Hippocampal formation (tissue), 2 donors: ENCODE results near the gene RMND1.
"Not testable (repeated sequence)": the region's sequence is repeated elsewhere in the genome, so short reads cannot be mapped to it uniquely, and the experiment has no call there.

Experiments
- DNase-seq, 2 donors: peaks; one replicate each; lab custom pipeline; 2025; lab: John Stamatoyannopoulos, UW

The RMND1 gene

GRCh38 chr6:151451950-151452749, at the start of gene RMND1:
TSS of gene RMND1 (minus strand) at chr6:151452126. CDS start at chr6:151445811, 6,315 bp downstream.
- peak; percentile 99 to 100 for DNase-seq

GRCh38 chr6:151499551-151499950, 47.6 kb upstream of the RMND1 start:
- no peak for DNase-seq

- no peak for DNase-seq
These were observed 46.4 kb upstream of the RMND1 start for GRCh38 chr6:151498327-151498726.

GRCh38 chr6:151497905-151498304, 46.0 kb upstream of the RMND1 start:
- no peak for DNase-seq

- DNase-seq: no peak
These were observed 43.5 kb upstream of the RMND1 start for GRCh38 chr6:151495380-151495779.

GRCh38 chr6:151494936-151495320, 43.0 kb upstream of the RMND1 start:
- DNase-seq: no peak

GRCh38 chr6:151494235-151494935, 42.5 kb upstream of the RMND1 start:
- DNase-seq: no peak

- peak in 1 of 2 donors; percentile 15 for DNase-seq
These were observed 41.9 kb upstream of the RMND1 start, which contains the start of gene CCDC170 for GRCh38 chr6:151493804-151494234. TSS of gene CCDC170 (plus strand) at chr6:151494017. CDS start at chr6:151494129, 112 bp downstream.

GRCh38 chr6:151493161-151493803, 41.4 kb upstream of the RMND1 start:
- no peak for DNase-seq

- no peak for DNase-seq
These were observed 39.1 kb upstream of the RMND1 start for GRCh38 chr6:151490996-151491395.

GRCh38 chr6:151488226-151488625, 36.3 kb upstream of the RMND1 start:
- no peak for DNase-seq

GRCh38 chr6:151483994-151484393, 32.1 kb upstream of the RMND1 start:
- no peak for DNase-seq

- DNase-seq: no peak
These were observed 30.4 kb upstream of the RMND1 start for GRCh38 chr6:151482290-151482689.

- DNase-seq: no peak
These were observed 29.9 kb upstream of the RMND1 start for GRCh38 chr6:151481786-151482185.

- no peak for DNase-seq
These were observed 26.7 kb upstream of the RMND1 start for GRCh38 chr6:151478670-151479069.

GRCh38 chr6:151477726-151478125, 25.8 kb upstream of the RMND1 start:
- no peak for DNase-seq

GRCh38 chr6:151475653-151476523, 24.0 kb upstream of the RMND1 start:
- peak in 1 of 2 donors; percentile 23 for DNase-seq

GRCh38 chr6:151464702-151465101, 12.8 kb upstream of the RMND1 start:
- DNase-seq: no peak

- DNase-seq: no peak
These were observed 9.7 kb upstream of the RMND1 start for GRCh38 chr6:151461673-151462072.

GRCh38 chr6:151455751-151456398, 3.9 kb upstream of the RMND1 start:
- not testable (repeated sequence) for DNase-seq
